Right lobe of liver (tissue), 4 donors: Measurements from ENCODE around the gene THY1.

Experiments
- POLR2A ChIP-seq: fragments of 450-650 bp; IDR thresholded peaks from one replicate; pipeline ENCODE4 v1.6.1; 2017; ENCODE audit warnings: antibody characterized with exemption, mild to moderate bottlenecking
- TF ChIP-seq, protein P1 (sequence below), 4 donors: fragments of 200-600 bp in 3 of 4; fragments of 450-650 bp in 1 of 4; IDR thresholded peaks; one replicate each; pipeline versions ENCODE4 v1.5.1 to v1.8.0; 2016 to 2022; ENCODE audit warnings: antibody characterized with exemption in 4 of 4, mild to moderate bottlenecking in 2 of 4
- donor health status: DM: no; HTN: no; CAD: no.
- donor health status: DM: no; HTN: no; CAD: no.
- donor health status: DM: no; HTN: yes; CAD: no.

DNA sequence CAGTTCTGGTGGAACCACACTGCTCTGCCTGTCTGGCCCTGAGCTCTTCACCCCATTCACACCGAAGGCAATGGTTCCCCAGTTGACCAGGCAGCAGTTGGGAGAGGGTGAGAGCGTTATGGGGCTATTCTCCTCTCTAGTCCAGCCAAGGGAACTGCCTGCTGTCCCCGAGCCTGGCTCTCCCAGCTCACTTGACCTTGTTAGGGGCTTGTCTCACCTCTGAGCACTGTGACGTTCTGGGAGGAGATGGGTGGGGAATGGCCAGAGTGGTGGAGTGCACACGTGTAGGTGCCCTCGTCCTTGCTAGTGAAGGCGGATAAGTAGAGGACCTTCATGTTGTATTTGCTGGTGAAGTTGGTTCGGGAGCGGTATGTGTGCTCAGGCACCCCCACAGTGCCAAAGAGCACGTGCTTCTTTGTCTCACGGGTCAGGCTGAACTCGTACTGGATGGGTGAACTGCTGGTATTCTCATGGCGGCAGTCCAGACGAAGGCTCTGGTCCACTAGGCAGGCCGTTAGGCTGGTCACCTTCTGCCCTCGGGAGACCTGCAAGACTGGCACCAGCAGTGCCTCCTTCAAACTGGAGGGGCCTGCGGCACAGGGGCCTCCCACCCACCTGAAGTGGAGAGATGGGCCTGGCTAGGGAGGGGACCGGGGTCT, 3.0 kb downstream of the THY1 start:
- TF ChIP-seq, protein P1, sequence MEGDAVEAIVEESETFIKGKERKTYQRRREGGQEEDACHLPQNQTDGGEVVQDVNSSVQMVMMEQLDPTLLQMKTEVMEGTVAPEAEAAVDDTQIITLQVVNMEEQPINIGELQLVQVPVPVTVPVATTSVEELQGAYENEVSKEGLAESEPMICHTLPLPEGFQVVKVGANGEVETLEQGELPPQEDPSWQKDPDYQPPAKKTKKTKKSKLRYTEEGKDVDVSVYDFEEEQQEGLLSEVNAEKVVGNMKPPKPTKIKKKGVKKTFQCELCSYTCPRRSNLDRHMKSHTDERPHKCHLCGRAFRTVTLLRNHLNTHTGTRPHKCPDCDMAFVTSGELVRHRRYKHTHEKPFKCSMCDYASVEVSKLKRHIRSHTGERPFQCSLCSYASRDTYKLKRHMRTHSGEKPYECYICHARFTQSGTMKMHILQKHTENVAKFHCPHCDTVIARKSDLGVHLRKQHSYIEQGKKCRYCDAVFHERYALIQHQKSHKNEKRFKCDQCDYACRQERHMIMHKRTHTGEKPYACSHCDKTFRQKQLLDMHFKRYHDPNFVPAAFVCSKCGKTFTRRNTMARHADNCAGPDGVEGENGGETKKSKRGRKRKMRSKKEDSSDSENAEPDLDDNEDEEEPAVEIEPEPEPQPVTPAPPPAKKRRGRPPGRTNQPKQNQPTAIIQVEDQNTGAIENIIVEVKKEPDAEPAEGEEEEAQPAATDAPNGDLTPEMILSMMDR (IDR thresholded peaks at IDR 0.05) = no peak
- TF ChIP-seq POLR2A = no peak
